Adrenal gland (tissue), 5 donors: Measurements from ENCODE around the gene CTNND2.

Experiments used
- POLR2A ChIP-seq, 2 donors: fragments of 450-650 bp; IDR thresholded peaks; one replicate each; pipeline ENCODE4 v1.6.1; 2017; ENCODE audit warnings: antibody characterized with exemption in 2 of 2, mild to moderate bottlenecking in 2 of 2, moderate library complexity in 1 of 2
- TF ChIP-seq, protein P1 (sequence below), 6 experiments: fragments of 450-650 bp in 4 of 6; fragments of 200-600 bp in 2 of 6; sonication (generic) in 1 of 6; IDR thresholded peaks; 1 replicate in 5 of 6; 2 replicates in 1 of 6; pipeline versions ENCODE4 v1.5.1 to v1.8.0; 2016 to 2021; ENCODE audit warnings: antibody characterized with exemption in 6 of 6, mild to moderate bottlenecking in 2 of 6, moderate library complexity in 1 of 6
- donor health status: DM: no; HTN: no; CAD: no.

DNA sequence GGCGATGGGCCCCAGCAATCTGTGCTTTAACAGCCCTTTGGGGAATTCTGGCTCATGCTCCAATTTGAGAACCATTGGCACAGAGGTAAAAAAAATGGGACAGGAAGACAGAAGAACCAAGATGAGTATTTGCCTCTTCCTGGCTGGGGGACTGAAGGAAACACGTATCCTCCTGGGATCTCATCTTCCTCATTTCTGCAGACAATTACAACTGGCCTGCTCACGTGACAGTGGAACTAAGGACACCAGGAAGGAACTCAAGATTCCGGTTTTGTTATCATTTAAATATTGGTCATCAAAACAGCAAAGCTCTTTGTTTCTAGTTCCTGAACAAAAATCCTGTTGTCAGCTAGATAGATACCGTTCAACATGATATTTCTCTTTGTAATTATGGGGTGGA is 927.2 kb downstream of the CTNND2 start:
- no peak for TF ChIP-seq POLR2A (IDR thresholded peaks at IDR 0.05)
- TF ChIP-seq, protein P1, sequence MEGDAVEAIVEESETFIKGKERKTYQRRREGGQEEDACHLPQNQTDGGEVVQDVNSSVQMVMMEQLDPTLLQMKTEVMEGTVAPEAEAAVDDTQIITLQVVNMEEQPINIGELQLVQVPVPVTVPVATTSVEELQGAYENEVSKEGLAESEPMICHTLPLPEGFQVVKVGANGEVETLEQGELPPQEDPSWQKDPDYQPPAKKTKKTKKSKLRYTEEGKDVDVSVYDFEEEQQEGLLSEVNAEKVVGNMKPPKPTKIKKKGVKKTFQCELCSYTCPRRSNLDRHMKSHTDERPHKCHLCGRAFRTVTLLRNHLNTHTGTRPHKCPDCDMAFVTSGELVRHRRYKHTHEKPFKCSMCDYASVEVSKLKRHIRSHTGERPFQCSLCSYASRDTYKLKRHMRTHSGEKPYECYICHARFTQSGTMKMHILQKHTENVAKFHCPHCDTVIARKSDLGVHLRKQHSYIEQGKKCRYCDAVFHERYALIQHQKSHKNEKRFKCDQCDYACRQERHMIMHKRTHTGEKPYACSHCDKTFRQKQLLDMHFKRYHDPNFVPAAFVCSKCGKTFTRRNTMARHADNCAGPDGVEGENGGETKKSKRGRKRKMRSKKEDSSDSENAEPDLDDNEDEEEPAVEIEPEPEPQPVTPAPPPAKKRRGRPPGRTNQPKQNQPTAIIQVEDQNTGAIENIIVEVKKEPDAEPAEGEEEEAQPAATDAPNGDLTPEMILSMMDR (IDR thresholded peaks at IDR 0.05) = no peak
